GM19324 (cell line): Measurements from ENCODE around the gene GID4.
A peak's percentile ranks its signal among the peaks of the same experiment; 100 is the strongest.
"Not testable (repeated sequence)": the region's sequence is repeated elsewhere in the genome, so short reads cannot be mapped to it uniquely, and the experiment has no call there.

Experiments used
- ATAC-seq: cut with Tn5 transposase; IDR thresholded peaks from one replicate; pipeline ENCODE4 v1.9.1; 2021; ENCODE audit warnings: mild to moderate bottlenecking, moderate library complexity; ENCODE audit not compliant: unreplicated experiment, low FRiP score

GID4 gene

GRCh38 chr17:18038861-18039534 lies at the start of gene GID4, which contains the start of gene ATPAF2:
GID4 (plus strand) TSS chr17:18039408; CDS start chr17:18039465, 57 bp downstream.
ATPAF2 (minus strand) TSS chr17:18039168; CDS start chr17:18039013, 155 bp downstream.
- ATAC-seq = peak; percentile 88

- no peak for ATAC-seq
Measured at GRCh38 chr17:17989618-17990017, 49.6 kb upstream of the GID4 start.

- no peak for ATAC-seq
Measured at GRCh38 chr17:17990282-17990681, 48.9 kb upstream of the GID4 start.

- ATAC-seq = no peak
Measured at GRCh38 chr17:17993366-17993765, 45.8 kb upstream of the GID4 start.

GRCh38 chr17:17993852-17994251 lies 45.4 kb upstream of the GID4 start:
- ATAC-seq = no peak

GRCh38 chr17:17994271-17995069 lies 44.7 kb upstream of the GID4 start:
- no peak for ATAC-seq

- not testable (repeated sequence) for ATAC-seq
Measured at GRCh38 chr17:17995887-17996286, 43.3 kb upstream of the GID4 start.

- ATAC-seq = no peak
Measured at GRCh38 chr17:17998934-17999333, 40.3 kb upstream of the GID4 start.

- no peak for ATAC-seq
Measured at GRCh38 chr17:17999364-18000029, 39.7 kb upstream of the GID4 start.

GRCh38 chr17:18000030-18000408 lies 39.2 kb upstream of the GID4 start:
- no peak for ATAC-seq

GRCh38 chr17:18002171-18002570 lies 37.0 kb upstream of the GID4 start:
- no peak for ATAC-seq

- no peak for ATAC-seq
Measured at GRCh38 chr17:18004345-18004744, 34.9 kb upstream of the GID4 start.

GRCh38 chr17:18004884-18005305 lies 34.3 kb upstream of the GID4 start:
- no peak for ATAC-seq

- ATAC-seq = no peak
Measured at GRCh38 chr17:18005496-18005895, 33.7 kb upstream of the GID4 start.

GRCh38 chr17:18006495-18007239 lies 32.5 kb upstream of the GID4 start:
- no peak for ATAC-seq

- no peak for ATAC-seq
Measured at GRCh38 chr17:18008496-18009268, 30.5 kb upstream of the GID4 start.

- no peak for ATAC-seq
Measured at GRCh38 chr17:18009609-18010420, 29.4 kb upstream of the GID4 start.

GRCh38 chr17:18011286-18011685 lies 27.9 kb upstream of the GID4 start:
- no peak for ATAC-seq

GRCh38 chr17:18014006-18014405 lies 25.2 kb upstream of the GID4 start:
- no peak for ATAC-seq
